Mammary epithelial cell (primary cell): ENCODE measurements around the gene E2F6.

Experiments used
- CTCF ChIP-seq, 2 donors: IDR thresholded peaks in 1 of 2; conservative IDR thresholded peaks in 1 of 2; 2 replicates each; pipeline ENCODE4 v1.5.1; 2011 to 2012; ENCODE audit warnings: inconsistent platforms in 2 of 2, low read length in 2 of 2, mild to moderate bottlenecking in 2 of 2, control low read depth in 1 of 2, low read depth in 1 of 2; ENCODE audit not compliant: insufficient read depth in 1 of 2; ENCODE audit errors: extremely low read depth in 1 of 2
- EZH2 ChIP-seq: IDR thresholded peaks from 2 replicates; pipeline ENCODE4 v1.6.1; 2012; ENCODE audit warnings: low read length, inconsistent platforms, borderline replicate concordance

DNA sequence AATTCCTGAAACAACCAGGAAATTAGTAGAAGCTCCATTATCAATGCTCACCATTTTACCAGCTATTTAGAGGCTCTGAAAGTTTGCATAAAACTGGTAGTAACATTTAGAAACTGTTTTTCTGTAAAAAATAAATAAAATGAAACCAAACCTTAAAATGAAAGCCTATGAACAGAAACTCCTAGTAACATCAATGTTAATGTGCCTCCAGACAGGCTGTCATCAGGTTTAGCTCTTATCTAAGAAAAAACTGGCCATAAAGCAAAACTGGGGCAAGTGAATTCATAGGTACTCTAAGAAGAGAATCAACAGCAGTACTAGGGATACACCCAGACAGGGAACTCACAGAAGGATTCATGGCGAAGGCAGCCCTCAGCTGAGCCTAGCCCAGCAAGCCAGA is 8.0 kb downstream of the E2F6 start:
- TF ChIP-seq CTCF (conservative IDR thresholded peaks at IDR 0.05 in 1 of 2, IDR thresholded peaks at IDR 0.05 in 1 of 2; ENCODE audit: extremely low read depth in 1 of 2, insufficient read depth in 1 of 2, low read depth in 1 of 2, low read length in 2 of 2) (no peak), EZH2 (no peak)
